ENCODE data around the gene OBSL1.
A peak's percentile ranks its signal among the peaks of the same experiment; 100 is the strongest.

The OBSL1 gene

DNA sequence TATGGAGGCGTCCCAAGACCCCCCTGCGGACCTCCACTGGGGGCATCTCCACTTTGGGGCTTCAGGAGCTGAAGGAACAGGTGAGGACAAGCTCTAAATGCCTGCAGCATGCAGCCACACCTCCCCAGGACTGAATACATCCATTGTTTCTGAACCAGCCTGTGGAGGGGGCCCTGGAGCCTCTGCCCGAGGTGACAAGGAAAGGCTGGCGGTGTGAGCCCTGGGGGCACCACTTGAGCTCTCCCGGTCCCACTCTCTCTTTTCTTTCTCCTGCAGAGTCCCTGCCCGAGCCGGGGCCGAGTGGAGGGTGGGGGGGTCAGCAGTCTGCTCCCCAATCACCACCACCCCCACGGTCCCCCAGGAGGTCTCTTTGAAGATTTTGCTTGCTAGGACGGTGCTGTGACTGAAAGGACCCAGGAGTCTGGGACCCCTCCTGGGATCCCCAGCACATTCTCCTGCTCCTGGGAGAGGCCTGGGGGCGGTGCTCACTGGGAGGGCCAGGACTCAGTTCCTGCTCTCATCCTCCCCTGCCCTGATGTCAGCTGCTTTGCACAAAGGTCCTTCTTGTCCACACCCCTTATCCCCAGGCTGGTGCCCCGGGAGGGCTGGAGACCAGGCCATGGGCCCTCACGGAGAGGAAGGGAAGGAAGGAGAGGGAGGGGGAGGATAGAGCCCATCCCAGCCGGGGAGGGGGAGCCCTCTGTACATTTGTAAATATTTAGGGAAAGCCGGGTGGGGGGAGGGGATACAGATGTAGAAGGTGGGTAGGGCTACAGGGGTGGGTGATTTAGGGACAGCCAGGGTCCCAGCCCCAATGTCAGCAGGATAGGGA, 33.5 kb downstream of the OBSL1 start:
- Histone ChIP-seq H3K4me3 (ENCODE audit: low read depth, low read length) (no peak overlapping the region), H3K27me3 (ENCODE audit: control insufficient read depth, insufficient read depth, low read length) (peaks cover 6% of the 10 kb centered on the region; the same call in 1 of the 2 replicates), H3K27ac (ENCODE audit: low read depth, low read length) (peak overlapping the region; percentile 37), H3K4me1 (ENCODE audit: control insufficient read depth, insufficient read depth, low read length) (peaks cover 29% of the 10 kb centered on the region), H3K9me3 (ENCODE audit: control insufficient read depth, insufficient read depth, low read length) (no peaks in the 10 kb centered on the region), H3K36me3 (ENCODE audit: control insufficient read depth, insufficient read depth, low read length) (peaks cover 29% of the 10 kb centered on the region), H3K9ac (ENCODE audit: low read depth, low read length) (no peak overlapping the region)

GRCh38 chr2:219536967-219537366, 34.4 kb downstream of the OBSL1 start:
- Histone ChIP-seq H3K9ac (ENCODE audit: low read depth, low read length) (no peak overlapping the region; the same call in 1 of the 2 replicates), H3K36me3 (ENCODE audit: control insufficient read depth, insufficient read depth, low read length) (peaks cover 29% of the 10 kb centered on the region), H3K9me3 (ENCODE audit: control insufficient read depth, insufficient read depth, low read length) (no peaks in the 10 kb centered on the region), H3K27me3 (ENCODE audit: control insufficient read depth, insufficient read depth, low read length) (no peaks in the 10 kb centered on the region), H3K27ac (ENCODE audit: low read depth, low read length) (no peak overlapping the region), H3K4me1 (ENCODE audit: control insufficient read depth, insufficient read depth, low read length) (peaks cover 22% of the 10 kb centered on the region), H3K4me3 (ENCODE audit: low read depth, low read length) (no peak overlapping the region)

DNA sequence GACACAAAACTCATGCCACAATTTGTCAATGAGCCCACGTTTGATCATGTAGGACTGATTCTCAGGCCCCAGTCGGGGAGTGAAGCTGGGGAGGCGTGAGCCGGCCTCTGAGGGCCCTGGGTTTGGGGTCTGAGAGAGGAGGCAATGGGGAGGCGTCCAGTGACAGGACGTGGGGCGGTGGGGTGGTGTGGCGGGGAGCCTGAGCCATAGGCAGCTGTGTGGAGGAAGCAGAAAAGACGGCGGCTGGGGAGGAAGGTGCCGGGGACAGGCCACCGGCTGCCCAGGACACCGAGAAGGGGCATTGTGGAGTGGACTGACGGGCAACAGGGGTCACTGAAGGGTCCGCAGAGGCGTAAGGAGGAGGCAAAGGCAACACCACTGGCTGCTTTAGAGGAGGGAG, 34.9 kb downstream of the OBSL1 start:
- Histone ChIP-seq H3K27me3 (ENCODE audit: control insufficient read depth, insufficient read depth, low read length) (no peaks in the 10 kb centered on the region), H3K9ac (ENCODE audit: low read depth, low read length) (no peak overlapping the region), H3K4me1 (ENCODE audit: control insufficient read depth, insufficient read depth, low read length) (peaks cover 22% of the 10 kb centered on the region), H3K9me3 (ENCODE audit: control insufficient read depth, insufficient read depth, low read length) (no peaks in the 10 kb centered on the region), H3K36me3 (ENCODE audit: control insufficient read depth, insufficient read depth, low read length) (peaks cover 29% of the 10 kb centered on the region), H3K4me3 (ENCODE audit: low read depth, low read length) (no peak overlapping the region), H3K27ac (ENCODE audit: low read depth, low read length) (no peak overlapping the region)

DNA sequence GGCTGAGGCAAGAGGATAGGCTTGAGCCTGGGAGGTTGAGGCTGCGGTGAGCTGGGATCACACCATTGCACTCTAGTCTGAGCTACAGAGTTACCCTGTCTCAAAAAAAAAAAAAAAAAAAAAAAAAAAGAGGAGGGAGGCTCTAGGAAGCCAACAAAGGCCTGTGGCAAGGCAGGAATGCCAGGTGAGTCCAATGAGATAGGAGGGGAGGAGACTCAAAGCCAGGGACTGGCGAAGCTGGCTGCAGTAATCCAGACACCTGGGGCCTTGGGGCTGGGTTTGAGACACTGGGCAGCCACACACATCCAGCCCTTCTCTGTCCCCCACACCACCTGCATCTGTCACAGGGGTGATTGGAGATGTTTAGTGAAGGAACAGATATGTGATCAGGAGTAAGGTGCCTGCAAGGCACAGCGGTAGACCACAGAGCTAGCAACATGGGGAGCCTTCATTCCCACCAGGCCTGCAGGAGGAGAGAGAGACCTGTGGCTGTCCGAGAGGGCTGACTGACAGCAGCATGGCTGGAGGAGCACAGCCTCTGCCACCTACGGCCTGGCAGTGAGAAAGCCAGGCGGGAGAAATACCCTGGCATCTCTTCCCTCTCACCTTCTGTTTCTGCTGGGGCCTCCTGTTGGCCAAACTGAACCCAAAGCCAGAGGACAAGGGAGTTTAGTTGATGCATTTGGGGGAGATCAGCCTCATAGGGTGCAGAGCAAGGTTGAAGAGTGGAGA, 37.2 kb downstream of the OBSL1 start:
- peaks cover 15% of the 10 kb centered on the region for H3K27me3 ChIP-seq (ENCODE audit: control insufficient read depth, insufficient read depth, low read length)
- no peak overlapping the region for H3K4me3 ChIP-seq (ENCODE audit: low read depth, low read length)
- H3K9ac ChIP-seq (ENCODE audit: low read depth, low read length): no peak overlapping the region

GRCh38 chr2:219532378-219532649, 39.0 kb downstream of the OBSL1 start:
- Histone ChIP-seq H3K4me3 (ENCODE audit: low read depth, low read length) (no peak overlapping the region), H3K27ac (ENCODE audit: low read depth, low read length) (no peak overlapping the region), H3K36me3 (ENCODE audit: control insufficient read depth, insufficient read depth, low read length) (no peaks in the 10 kb centered on the region), H3K27me3 (ENCODE audit: control insufficient read depth, insufficient read depth, low read length) (peaks cover 28% of the 10 kb centered on the region), H3K9ac (ENCODE audit: low read depth, low read length) (no peak overlapping the region), H3K9me3 (ENCODE audit: control insufficient read depth, insufficient read depth, low read length) (no peaks in the 10 kb centered on the region), H3K4me1 (ENCODE audit: control insufficient read depth, insufficient read depth, low read length) (peaks cover 5% of the 10 kb centered on the region; the same call in 1 of the 2 replicates)

More for the DNA sequence above, 37.2 kb downstream of the OBSL1 start:
- Histone ChIP-seq H3K27ac (ENCODE audit: low read depth, low read length) (no peak overlapping the region), H3K36me3 (ENCODE audit: control insufficient read depth, insufficient read depth, low read length) (peaks cover 6% of the 10 kb centered on the region), H3K4me1 (ENCODE audit: control insufficient read depth, insufficient read depth, low read length) (peaks cover 22% of the 10 kb centered on the region), H3K9me3 (ENCODE audit: control insufficient read depth, insufficient read depth, low read length) (no peaks in the 10 kb centered on the region)

- H3K4me1 ChIP-seq (ENCODE audit: control insufficient read depth, insufficient read depth, low read length): 0 out of 2 replicates have a peak, but pooled peaks cover under 1% of the 10 kb centered on the region
- no peak overlapping the region for H3K27ac ChIP-seq (ENCODE audit: low read depth, low read length)
- H3K36me3 ChIP-seq (ENCODE audit: control insufficient read depth, insufficient read depth, low read length): no peaks in the 10 kb centered on the region
- no peak overlapping the region for H3K9ac ChIP-seq (ENCODE audit: low read depth, low read length)
- H3K27me3 ChIP-seq (ENCODE audit: control insufficient read depth, insufficient read depth, low read length): peaks cover 33% of the 10 kb centered on the region
- H3K9me3 ChIP-seq (ENCODE audit: control insufficient read depth, insufficient read depth, low read length): no peaks in the 10 kb centered on the region
- no peak overlapping the region for H3K4me3 ChIP-seq (ENCODE audit: low read depth, low read length)
Measured at GRCh38 chr2:219531639-219532377, 39.5 kb downstream of the OBSL1 start.

DNA sequence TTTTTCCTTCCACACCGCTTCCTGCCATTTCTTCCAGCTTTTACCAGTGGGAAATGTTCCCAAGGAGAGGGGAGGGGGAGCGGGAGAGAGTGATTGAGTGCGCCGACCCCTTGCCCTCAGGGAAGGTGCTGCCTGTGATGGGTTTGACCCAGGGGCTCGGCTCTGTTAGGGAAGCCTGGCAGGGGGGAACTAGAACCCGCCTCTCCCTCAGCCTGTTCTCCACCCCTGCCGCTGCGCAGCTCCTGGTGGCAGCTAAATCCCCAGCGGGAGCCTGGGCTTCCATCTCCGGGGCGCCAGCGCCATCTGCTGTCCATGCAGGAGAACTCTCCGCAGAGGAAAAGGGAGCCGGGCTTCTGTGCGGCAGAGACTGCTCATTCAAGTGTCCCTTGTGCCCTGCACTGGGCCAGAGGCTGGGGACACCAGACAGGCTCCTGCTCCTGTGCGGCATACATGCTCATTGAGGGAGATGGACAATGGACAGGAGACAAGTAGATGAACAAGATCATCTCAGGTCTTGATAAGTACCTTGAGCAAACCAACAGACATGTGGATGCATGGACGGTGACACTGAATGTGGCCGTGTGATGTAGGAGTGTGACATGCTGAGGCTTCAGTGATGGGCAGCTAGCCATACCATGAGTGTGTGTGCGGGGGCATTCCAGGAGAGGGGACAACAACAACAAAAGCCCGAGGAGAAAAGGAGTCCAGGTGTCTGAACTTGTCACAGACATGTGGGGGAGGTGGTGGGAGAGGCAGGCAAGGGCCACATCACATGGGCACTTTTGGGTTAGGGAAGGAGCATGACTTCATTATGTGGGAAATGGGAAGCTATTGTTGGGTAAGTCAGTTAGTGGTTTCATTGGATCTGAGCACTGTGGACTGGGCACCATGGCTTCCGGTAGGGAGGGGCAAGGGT, 41.0 kb downstream of the OBSL1 start:
- H3K36me3 ChIP-seq (ENCODE audit: control insufficient read depth, insufficient read depth, low read length): no peaks in the 10 kb centered on the region
- no peaks in the 10 kb centered on the region; the same call in 1 of the 2 replicates for H3K4me1 ChIP-seq (ENCODE audit: control insufficient read depth, insufficient read depth, low read length)
- H3K9me3 ChIP-seq (ENCODE audit: control insufficient read depth, insufficient read depth, low read length): no peaks in the 10 kb centered on the region
- H3K9ac ChIP-seq (ENCODE audit: low read depth, low read length): no peak overlapping the region
- H3K4me3 ChIP-seq (ENCODE audit: low read depth, low read length): peak overlapping the region; percentile 52
- H3K27me3 ChIP-seq (ENCODE audit: control insufficient read depth, insufficient read depth, low read length): peaks cover 35% of the 10 kb centered on the region
- no peak overlapping the region for H3K27ac ChIP-seq (ENCODE audit: low read depth, low read length)

- Histone ChIP-seq H3K36me3 (ENCODE audit: control insufficient read depth, insufficient read depth, low read length) (no peaks in the 10 kb centered on the region), H3K9me3 (ENCODE audit: control insufficient read depth, insufficient read depth, low read length) (no peaks in the 10 kb centered on the region), H3K27ac (ENCODE audit: low read depth, low read length) (no peak overlapping the region), H3K4me3 (ENCODE audit: low read depth, low read length) (no peak overlapping the region), H3K4me1 (ENCODE audit: control insufficient read depth, insufficient read depth, low read length) (peaks cover 6% of the 10 kb centered on the region; the same call in 1 of the 2 replicates), H3K27me3 (ENCODE audit: control insufficient read depth, insufficient read depth, low read length) (peaks cover 38% of the 10 kb centered on the region), H3K9ac (ENCODE audit: low read depth, low read length) (no peak overlapping the region)
Measured at GRCh38 chr2:219527472-219527871, 43.9 kb downstream of the OBSL1 start.

DNA sequence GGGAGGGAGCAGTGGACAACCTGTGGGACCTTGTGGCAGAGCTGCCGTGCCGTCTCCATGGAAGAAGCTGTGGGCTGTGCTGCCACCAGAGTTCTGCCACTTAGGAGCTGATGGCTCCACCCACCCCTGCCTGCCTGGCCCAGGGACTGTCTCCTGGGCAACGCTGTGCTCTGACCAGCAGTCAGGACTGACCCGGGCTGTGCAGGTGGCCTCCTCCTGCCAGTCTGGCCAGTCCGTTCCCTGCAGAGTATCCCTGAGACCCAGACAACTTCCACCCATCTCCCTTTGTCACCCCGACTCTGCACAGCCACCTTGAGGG, 44.3 kb downstream of the OBSL1 start:
- no peak overlapping the region for H3K9ac ChIP-seq (ENCODE audit: low read depth, low read length)
- H3K27me3 ChIP-seq (ENCODE audit: control insufficient read depth, insufficient read depth, low read length): peaks cover 38% of the 10 kb centered on the region
- H3K4me1 ChIP-seq (ENCODE audit: control insufficient read depth, insufficient read depth, low read length): peaks cover 6% of the 10 kb centered on the region; the same call in 1 of the 2 replicates
- H3K9me3 ChIP-seq (ENCODE audit: control insufficient read depth, insufficient read depth, low read length): no peaks in the 10 kb centered on the region
- no peak overlapping the region for H3K27ac ChIP-seq (ENCODE audit: low read depth, low read length)
- no peak overlapping the region for H3K4me3 ChIP-seq (ENCODE audit: low read depth, low read length)
- no peaks in the 10 kb centered on the region for H3K36me3 ChIP-seq (ENCODE audit: control insufficient read depth, insufficient read depth, low read length)

DNA sequence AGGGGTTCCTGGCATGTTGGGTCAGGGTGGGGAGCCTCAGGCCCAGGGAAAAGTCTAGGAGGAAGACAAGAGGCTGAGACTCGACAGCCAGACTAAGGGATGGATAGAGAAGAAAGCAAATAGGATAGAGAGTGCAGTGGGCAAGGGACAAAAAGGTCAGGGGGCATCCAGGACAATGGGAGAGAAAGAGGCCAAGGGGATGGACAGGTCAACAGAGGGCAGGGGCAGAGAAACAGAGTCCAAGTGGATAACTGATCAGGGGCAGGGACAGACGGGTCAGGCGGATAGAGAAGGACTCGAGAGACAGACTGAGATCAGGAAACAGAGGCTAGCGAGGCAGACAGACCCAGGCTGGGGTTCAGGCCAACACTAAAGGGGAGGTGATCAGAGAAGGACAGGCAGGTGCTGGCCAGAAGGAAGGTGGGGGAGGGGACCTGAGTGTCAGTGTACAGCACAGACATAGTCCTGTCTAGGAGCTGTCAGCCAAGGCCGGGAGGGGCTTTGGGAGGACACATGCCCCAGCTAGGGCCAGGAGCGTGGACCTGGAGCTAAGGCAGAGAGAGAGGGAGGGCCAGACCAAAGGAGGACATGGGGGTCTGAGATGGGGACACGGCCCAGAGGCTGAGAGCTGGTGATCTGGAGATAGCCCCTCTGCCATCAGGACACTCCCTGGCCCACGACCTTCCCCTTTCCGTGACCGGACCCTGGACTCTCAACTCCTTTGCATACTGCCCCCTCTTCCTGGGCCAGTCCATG, 44.8 kb downstream of the OBSL1 start:
- Histone ChIP-seq H3K9me3 (ENCODE audit: control insufficient read depth, insufficient read depth, low read length) (no peaks in the 10 kb centered on the region), H3K4me1 (ENCODE audit: control insufficient read depth, insufficient read depth, low read length) (peaks cover 12% of the 10 kb centered on the region), H3K36me3 (ENCODE audit: control insufficient read depth, insufficient read depth, low read length) (no peaks in the 10 kb centered on the region), H3K27ac (ENCODE audit: low read depth, low read length) (no peak overlapping the region), H3K4me3 (ENCODE audit: low read depth, low read length) (no peak overlapping the region), H3K9ac (ENCODE audit: low read depth, low read length) (no peak overlapping the region), H3K27me3 (ENCODE audit: control insufficient read depth, insufficient read depth, low read length) (peaks cover 38% of the 10 kb centered on the region)
